C4-2B (cell line): ENCODE measurements around the gene HIVEP3.

Experiments used
- H3K27ac ChIP-seq: fragments of 450-650 bp; 2 replicates; pipeline ENCODE4 v1.5.1; 2017
- CTCF ChIP-seq: fragments of 450-650 bp; conservative IDR thresholded peaks from 2 replicates; pipeline ENCODE4 v1.5.1; 2017; ENCODE audit warnings: mild to moderate bottlenecking
- ZFX ChIP-seq: fragments of 450-650 bp; IDR thresholded peaks from 2 replicates; pipeline ENCODE4 v1.6.1; 2017

HIVEP3 gene

GRCh38 chr1:41862384-41863221, 56.1 kb downstream of the HIVEP3 start:
- TF ChIP-seq CTCF, result no peak
- no peak for TF ChIP-seq ZFX

GRCh38 chr1:41861535-41862383, 57.0 kb downstream of the HIVEP3 start:
- no peak for TF ChIP-seq CTCF
- no peak for TF ChIP-seq ZFX
- H3K27ac ChIP-seq, result peak overlapping the region; percentile 92

More at GRCh38 chr1:41862384-41863221, 56.1 kb downstream of the HIVEP3 start:
- H3K27ac ChIP-seq, result peak overlapping the region; percentile 92

- peak overlapping the region; percentile 92 for H3K27ac ChIP-seq
- TF ChIP-seq CTCF, result no peak
- peak; percentile 19; the same call in 1 of the 2 replicates for TF ChIP-seq ZFX
These were observed 58.0 kb downstream of the HIVEP3 start for GRCh38 chr1:41860771-41861170.

GRCh38 chr1:41860214-41860613, 58.5 kb downstream of the HIVEP3 start:
- H3K27ac ChIP-seq, result peak overlapping the region; percentile 92
- TF ChIP-seq ZFX (no peak), CTCF (no peak)

- no peak for TF ChIP-seq CTCF
- peak overlapping the region; percentile 92 for H3K27ac ChIP-seq
These were observed 59.0 kb downstream of the HIVEP3 start for GRCh38 chr1:41859686-41860085.

- no peak overlapping the region for H3K27ac ChIP-seq
These were observed 61.8 kb downstream of the HIVEP3 start for GRCh38 chr1:41856944-41857285.

More at GRCh38 chr1:41856944-41857285, 61.8 kb downstream of the HIVEP3 start:
- TF ChIP-seq ZFX, result no peak
- no peak for TF ChIP-seq CTCF
